ENCODE measurements around the gene ABCB8.

ABCB8 gene

DNA sequence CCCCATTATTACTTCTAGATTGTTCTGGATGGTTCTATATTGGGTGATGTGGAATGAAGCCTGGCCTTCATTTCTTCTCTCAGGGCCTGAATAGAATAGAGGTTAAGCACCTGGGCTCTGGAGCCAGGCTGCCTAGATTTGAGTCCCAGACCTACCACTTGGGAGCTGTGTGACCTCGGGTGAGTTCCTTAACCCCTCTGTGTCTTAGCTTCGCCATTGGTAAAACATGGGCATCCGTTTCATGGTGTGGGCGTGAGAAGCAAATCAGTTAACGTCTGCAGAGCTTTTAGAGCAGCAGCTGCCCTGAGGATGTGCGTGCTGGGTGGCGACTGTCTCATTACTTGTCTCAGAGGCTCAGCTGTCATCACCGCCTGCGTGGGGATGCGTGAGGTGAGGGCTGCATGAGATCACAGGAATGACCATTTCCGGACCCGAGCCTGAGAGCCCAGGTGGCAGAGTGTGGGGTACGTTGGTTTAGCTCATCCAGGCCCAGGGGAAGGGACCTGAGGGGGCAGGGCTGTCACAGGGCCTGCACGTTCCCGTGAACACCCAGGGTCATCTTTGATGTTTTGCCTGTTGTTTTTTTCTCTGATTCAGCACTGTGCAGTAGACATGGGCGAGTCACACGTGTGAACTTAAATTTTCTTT lies 67.7 kb downstream of the ABCB8 start:
- no peak overlapping the region for H3K27ac ChIP-seq (ENCODE audit: low read depth, low read length)
- H3K4me3 ChIP-seq (ENCODE audit: low read depth in 1 of 2, low read length in 2 of 2): no peak overlapping the region

More for the DNA sequence above, 67.7 kb downstream of the ABCB8 start:
- Histone ChIP-seq H3K4me1 (ENCODE audit: insufficient read depth, low read length) (peaks cover 15% of the 10 kb centered on the region), H3K27me3 (ENCODE audit: control insufficient read depth in 1 of 2, insufficient read depth in 2 of 2, low read length in 2 of 2) (no peaks in the 10 kb centered on the region), H3K36me3 (ENCODE audit: insufficient read depth, low read length) (no peaks in the 10 kb centered on the region), H3K9ac (ENCODE audit: low read length) (no peak overlapping the region), H3K9me3 (ENCODE audit: low read length) (no peaks in the 10 kb centered on the region)
